Upper lobe of left lung (tissue), 6 donors: Measurements from ENCODE around the gene UBE2U. TPM values are rescaled to one million over a fixed set of nuclear protein-coding genes. Genes with fewer than 3 reads are reported as not detected.
A peak's percentile ranks its signal among the peaks of the same experiment; 100 is the strongest.

Experiments used
- ATAC-seq, 2 donors: fragments of 200-7000 bp; cut with Tn5 transposase; one replicate each; pipeline ENCODE4 v1.9.1; 2022; ENCODE audit warnings: mild to moderate bottlenecking in 2 of 2, moderate library complexity in 2 of 2; ENCODE audit not compliant: low FRiP score in 2 of 2
- DNase-seq, 2 donors: peaks; one replicate each; pipeline ENCODE4 v3.0.0-alpha.2; 2019 to 2020
- H3K27ac ChIP-seq, 4 donors: fragments of 200-600 bp; sonication (generic); one replicate each; pipeline ENCODE4 v1.5.1; 2016 to 2019
- H3K27me3 ChIP-seq, 4 donors: fragments of 200-600 bp; sonication (generic); one replicate each; pipeline ENCODE4 v1.5.1; 2017 to 2019
- H3K36me3 ChIP-seq, 4 donors: fragments of 200-600 bp; sonication (generic); one replicate each; pipeline ENCODE4 v1.5.1; 2016 to 2019
- H3K4me1 ChIP-seq, 4 donors: fragments of 200-600 bp; sonication (generic); one replicate each; pipeline ENCODE4 v1.5.1; 2018 to 2019
- H3K4me3 ChIP-seq, 4 donors: fragments of 200-600 bp; sonication (generic); one replicate each; pipeline ENCODE4 v1.5.1; 2017 to 2019; ENCODE audit warnings: mild to moderate bottlenecking in 2 of 4, moderate library complexity in 1 of 4
- H3K9me3 ChIP-seq, 4 donors: fragments of 200-600 bp; sonication (generic); one replicate each; pipeline ENCODE4 v1.5.1; 2018 to 2019
- EP300 ChIP-seq, 4 donors: sonication (generic); formaldehyde crosslinking; IDR thresholded peaks; one replicate each; pipeline ENCODE4 v1.5.1; 2017; ENCODE audit warnings: antibody characterized with exemption in 4 of 4, control low read depth in 2 of 4
- POLR2A ChIP-seq, 4 donors: fragments of 450-650 bp; IDR thresholded peaks; one replicate each; pipeline ENCODE4 v1.5.1; 2016 to 2017; ENCODE audit warnings: antibody characterized with exemption in 4 of 4, mild to moderate bottlenecking in 2 of 4
- POLR2AphosphoS5 ChIP-seq, 2 donors: sonication (generic); formaldehyde crosslinking; IDR thresholded peaks; one replicate each; pipeline ENCODE4 v1.5.1; 2017; ENCODE audit warnings: antibody characterized with exemption in 2 of 2
- WGBS, 2 donors: methylation state at CpG; one replicate each; pipeline ENCODE4 v1.1.5; 2017 to 2018; 5-methylcytosine and 5-hydroxymethylcytosine counted together
- total RNA-seq, 6 donors: library from RNA; depleted of rRNA in 4 of 6; stranded (reverse); fragments of >200 nt in 4 of 6; gene quantifications; one replicate each; pipeline versions ENCODE4 v1.1.0 to v1.2.1, GENCODE V29; 2016 to 2021
- TF ChIP-seq, protein P1 (sequence below), 6 experiments: fragments of 450-650 bp in 4 of 6; fragments of 200-600 bp in 2 of 6; sonication (generic) in 2 of 6; IDR thresholded peaks; one replicate each; pipeline ENCODE4 v1.5.1; 2016 to 2019; ENCODE audit warnings: antibody characterized with exemption in 6 of 6
- donor health status: DM: no; HTN: no; CAD: no; lungs with moderate emphysema.
- donor health status: DM: no; HTN: yes; CAD: no; lungs with severe emphysema.

The UBE2U gene
- total RNA-seq, 6 donors from 2014 or later: 0.34 TPM; not detected in 5

DNA sequence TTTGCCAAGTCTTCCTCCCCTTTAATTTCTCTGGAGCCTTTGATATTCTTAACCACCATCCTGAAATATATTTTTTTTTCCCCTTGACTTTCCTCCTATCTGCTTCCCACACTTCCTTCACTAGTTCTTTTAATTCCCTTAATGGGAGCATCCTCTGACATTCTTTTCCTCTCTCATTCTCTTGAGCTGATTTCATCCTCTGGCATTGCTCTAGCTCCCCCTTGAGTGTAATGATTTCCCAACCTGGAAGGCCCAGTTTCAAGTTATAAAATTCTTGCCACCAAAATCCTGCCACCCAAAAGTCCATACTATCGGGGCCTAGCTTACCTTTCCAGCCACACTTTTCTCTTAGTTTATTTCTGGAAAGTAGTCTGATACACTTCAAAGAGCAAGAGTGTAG lies 39.5 kb upstream of the UBE2U start:
- TF ChIP-seq, protein P1, sequence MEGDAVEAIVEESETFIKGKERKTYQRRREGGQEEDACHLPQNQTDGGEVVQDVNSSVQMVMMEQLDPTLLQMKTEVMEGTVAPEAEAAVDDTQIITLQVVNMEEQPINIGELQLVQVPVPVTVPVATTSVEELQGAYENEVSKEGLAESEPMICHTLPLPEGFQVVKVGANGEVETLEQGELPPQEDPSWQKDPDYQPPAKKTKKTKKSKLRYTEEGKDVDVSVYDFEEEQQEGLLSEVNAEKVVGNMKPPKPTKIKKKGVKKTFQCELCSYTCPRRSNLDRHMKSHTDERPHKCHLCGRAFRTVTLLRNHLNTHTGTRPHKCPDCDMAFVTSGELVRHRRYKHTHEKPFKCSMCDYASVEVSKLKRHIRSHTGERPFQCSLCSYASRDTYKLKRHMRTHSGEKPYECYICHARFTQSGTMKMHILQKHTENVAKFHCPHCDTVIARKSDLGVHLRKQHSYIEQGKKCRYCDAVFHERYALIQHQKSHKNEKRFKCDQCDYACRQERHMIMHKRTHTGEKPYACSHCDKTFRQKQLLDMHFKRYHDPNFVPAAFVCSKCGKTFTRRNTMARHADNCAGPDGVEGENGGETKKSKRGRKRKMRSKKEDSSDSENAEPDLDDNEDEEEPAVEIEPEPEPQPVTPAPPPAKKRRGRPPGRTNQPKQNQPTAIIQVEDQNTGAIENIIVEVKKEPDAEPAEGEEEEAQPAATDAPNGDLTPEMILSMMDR (IDR thresholded peaks at IDR 0.05): no peak
- ATAC-seq (peak in 1 of 2 donors; percentile 80), DNase-seq (no peak)
- Histone ChIP-seq H3K4me1 (peaks cover 5 to 15% (median 12%) of the 10 kb centered on the region in 4 donors), H3K9me3 (no peaks in the 10 kb centered on the region), H3K4me3 (no peak overlapping the region), H3K36me3 (no peaks in the 10 kb centered on the region), H3K27ac (peak overlapping the region in 1 of 4 donors; percentile 40), H3K27me3 (no peaks in the 10 kb centered on the region)
- WGBS, 2 donors: 28 to 59% methylated on average over 1 of the region's 1 CpG

- no peak for DNase-seq
- TF ChIP-seq, protein P1 (IDR thresholded peaks at IDR 0.05): no peak
- TF ChIP-seq POLR2AphosphoS5 (IDR thresholded peaks at IDR 0.05) (no peak), EP300 (IDR thresholded peaks at IDR 0.05) (no peak), POLR2A (IDR thresholded peaks at IDR 0.05) (no peak)
- peaks cover 6 to 12% (median 11%) of the 10 kb centered on the region in 4 donors for H3K4me1 ChIP-seq
- H3K36me3 ChIP-seq: no peaks in the 10 kb centered on the region
- H3K9me3 ChIP-seq: no peaks in the 10 kb centered on the region
- no peaks in the 10 kb centered on the region for H3K27me3 ChIP-seq
- no peak overlapping the region for H3K4me3 ChIP-seq
- WGBS, 2 donors: 84 to 85% methylated on average over 3 of the region's 3 CpGs
- H3K27ac ChIP-seq: no peak overlapping the region
- ATAC-seq: no peak
Observed at GRCh38 chr1:64166629-64167028, 36.8 kb upstream of the UBE2U start.

GRCh38 chr1:64167176-64167575 lies 36.2 kb upstream of the UBE2U start:
- 50 to 84% methylated on average over 2 of the region's 2 CpGs for WGBS, 2 donors
- no peaks in the 10 kb centered on the region for H3K36me3 ChIP-seq
- H3K9me3 ChIP-seq: no peaks in the 10 kb centered on the region
- no peak overlapping the region for H3K4me3 ChIP-seq
- DNase-seq (no peak), ATAC-seq (peak in 1 of 2 donors; percentile 28)
- no peak overlapping the region for H3K27ac ChIP-seq
- peaks cover 9 to 12% (median 12%) of the 10 kb centered on the region in 4 donors for H3K4me1 ChIP-seq
- TF ChIP-seq, protein P1 (IDR thresholded peaks at IDR 0.05): no peak
- TF ChIP-seq EP300 (IDR thresholded peaks at IDR 0.05) (no peak), POLR2A (IDR thresholded peaks at IDR 0.05) (no peak), POLR2AphosphoS5 (IDR thresholded peaks at IDR 0.05) (no peak)
- H3K27me3 ChIP-seq: no peaks in the 10 kb centered on the region

DNA sequence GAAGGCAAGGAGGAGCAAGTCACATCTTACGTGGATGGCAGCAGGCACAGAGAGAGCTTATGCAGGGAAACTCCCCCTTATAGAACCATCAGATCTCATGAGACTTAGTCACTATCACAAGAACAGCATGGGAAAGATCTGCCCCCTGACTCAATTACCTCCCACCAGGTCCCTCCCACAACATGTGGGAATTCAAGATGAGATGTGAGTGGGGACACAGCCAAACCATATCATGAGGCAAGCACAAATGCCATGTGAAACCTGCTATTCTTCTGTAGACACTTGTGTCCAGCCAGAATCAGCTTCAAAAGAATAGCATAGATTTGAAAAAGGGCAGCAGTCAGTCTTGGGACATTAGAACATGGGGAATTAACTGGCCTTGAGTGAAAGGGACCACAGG lies 32.2 kb upstream of the UBE2U start:
- WGBS, 2 donors: 76 to 100% methylated on average over 1 of the region's 1 CpG
- Histone ChIP-seq H3K36me3 (no peaks in the 10 kb centered on the region), H3K4me3 (no peak overlapping the region), H3K27me3 (no peaks in the 10 kb centered on the region), H3K9me3 (no peaks in the 10 kb centered on the region), H3K27ac (peak overlapping the region in 1 of 4 donors; percentile 5), H3K4me1 (peaks cover 12 to 26% (median 19%) of the 10 kb centered on the region in 4 donors)
- TF ChIP-seq POLR2AphosphoS5 (IDR thresholded peaks at IDR 0.05) (no peak), EP300 (IDR thresholded peaks at IDR 0.05) (no peak)
- TF ChIP-seq, protein P1 (IDR thresholded peaks at IDR 0.05): no peak
- DNase-seq (no peak), ATAC-seq (no peak)

GRCh38 chr1:64171797-64172281 lies 31.6 kb upstream of the UBE2U start:
- no peaks in the 10 kb centered on the region for H3K9me3 ChIP-seq
- no peak for TF ChIP-seq EP300 (IDR thresholded peaks at IDR 0.05)
- TF ChIP-seq POLR2AphosphoS5 (IDR thresholded peaks at IDR 0.05): no peak
- TF ChIP-seq, protein P1 (IDR thresholded peaks at IDR 0.05): no peak
- TF ChIP-seq POLR2A (IDR thresholded peaks at IDR 0.05): no peak
- H3K4me1 ChIP-seq: peaks cover 12 to 26% (median 19%) of the 10 kb centered on the region in 4 donors
- WGBS, 2 donors: 20 to 35% methylated on average over 3 of the region's 3 CpGs
- H3K4me3 ChIP-seq: no peak overlapping the region
- no peaks in the 10 kb centered on the region for H3K36me3 ChIP-seq
- ATAC-seq: peak in 1 of 2 donors; percentile 62
- H3K27ac ChIP-seq: peak overlapping the region in 1 of 4 donors; percentile 5
- no peaks in the 10 kb centered on the region for H3K27me3 ChIP-seq
- no peak for DNase-seq
